ENCODE data around the gene IL11.
A peak's percentile ranks its signal among the peaks of the same experiment; 100 is the strongest.
"Not testable (repeated sequence)": the region's sequence is repeated elsewhere in the genome, so short reads cannot be mapped to it uniquely, and the experiment has no call there.

The IL11 gene

GRCh38 chr19:55370305-55370988 is at the start of gene IL11:
IL11 (minus strand) TSS chr19:55370463; CDS start chr19:55370310, 153 bp downstream.
- Histone ChIP-seq H3K4me3 (ENCODE audit: low read length in 2 of 2) (peak within 1 kb of the TSS in 1 of 2 donors; percentile 20), H3K36me3 (ENCODE audit: control insufficient read depth in 2 of 2, insufficient read depth in 2 of 2, low read length in 2 of 2) (no peaks in the 10 kb centered on the region), H3K27ac (ENCODE audit: low read depth in 2 of 2, low read length in 2 of 2) (no peak within 1 kb of the TSS), H3K27me3 (ENCODE audit: control insufficient read depth in 2 of 2, insufficient read depth in 2 of 2, low read length in 2 of 2) (peaks cover 30 to 37% of the 10 kb centered on the region in 2 donors), H3K4me1 (ENCODE audit: control insufficient read depth in 2 of 2, insufficient read depth in 2 of 2, low read length in 2 of 2) (no peaks in the 10 kb centered on the region), H3K9me3 (ENCODE audit: control insufficient read depth in 2 of 2, low read length in 2 of 2) (no peaks in the 10 kb centered on the region), H3K9ac (ENCODE audit: low read depth in 1 of 2, low read length in 2 of 2) (peak within 1 kb of the TSS in 1 of 2 donors; percentile 17)

GRCh38 chr19:55419624-55420236 is 49.5 kb upstream of the IL11 start:
- Histone ChIP-seq H3K9me3 (ENCODE audit: control insufficient read depth in 2 of 2, low read length in 2 of 2) (no peaks in the 10 kb centered on the region), H3K27ac (ENCODE audit: low read depth in 2 of 2, low read length in 2 of 2) (no peak overlapping the region), H3K4me1 (ENCODE audit: control insufficient read depth in 2 of 2, insufficient read depth in 2 of 2, low read length in 2 of 2) (no peaks in the 10 kb centered on the region), H3K36me3 (ENCODE audit: control insufficient read depth in 2 of 2, insufficient read depth in 2 of 2, low read length in 2 of 2) (no peaks in the 10 kb centered on the region), H3K27me3 (ENCODE audit: control insufficient read depth in 2 of 2, insufficient read depth in 2 of 2, low read length in 2 of 2) (no peaks in the 10 kb centered on the region), H3K9ac (ENCODE audit: low read depth in 1 of 2, low read length in 2 of 2) (no peak overlapping the region), H3K4me3 (ENCODE audit: low read length in 2 of 2) (no peak overlapping the region)

- no peaks in the 10 kb centered on the region for H3K27me3 ChIP-seq (ENCODE audit: control insufficient read depth in 2 of 2, insufficient read depth in 2 of 2, low read length in 2 of 2)
- no peaks in the 10 kb centered on the region for H3K36me3 ChIP-seq (ENCODE audit: control insufficient read depth in 2 of 2, insufficient read depth in 2 of 2, low read length in 2 of 2)
- H3K4me3 ChIP-seq (ENCODE audit: low read length in 2 of 2): no peak overlapping the region
- H3K9ac ChIP-seq (ENCODE audit: low read depth in 1 of 2, low read length in 2 of 2): no peak overlapping the region
- no peak overlapping the region for H3K27ac ChIP-seq (ENCODE audit: low read depth in 2 of 2, low read length in 2 of 2)
- H3K9me3 ChIP-seq (ENCODE audit: control insufficient read depth in 2 of 2, low read length in 2 of 2): no peaks in the 10 kb centered on the region
- H3K4me1 ChIP-seq (ENCODE audit: control insufficient read depth in 2 of 2, insufficient read depth in 2 of 2, low read length in 2 of 2): no peaks in the 10 kb centered on the region
Measured at GRCh38 chr19:55419103-55419502, 48.8 kb upstream of the IL11 start.

- Histone ChIP-seq H3K9ac (ENCODE audit: low read depth in 1 of 2, low read length in 2 of 2) (no peak overlapping the region), H3K27me3 (ENCODE audit: control insufficient read depth in 2 of 2, insufficient read depth in 2 of 2, low read length in 2 of 2) (no peaks in the 10 kb centered on the region), H3K4me3 (ENCODE audit: low read length in 2 of 2) (no peak overlapping the region), H3K27ac (ENCODE audit: low read depth in 2 of 2, low read length in 2 of 2) (no peak overlapping the region), H3K9me3 (ENCODE audit: control insufficient read depth in 2 of 2, low read length in 2 of 2) (no peaks in the 10 kb centered on the region), H3K4me1 (ENCODE audit: control insufficient read depth in 2 of 2, insufficient read depth in 2 of 2, low read length in 2 of 2) (no peaks in the 10 kb centered on the region), H3K36me3 (ENCODE audit: control insufficient read depth in 2 of 2, insufficient read depth in 2 of 2, low read length in 2 of 2) (no peaks in the 10 kb centered on the region)
Measured at GRCh38 chr19:55418185-55418584, 47.9 kb upstream of the IL11 start.

- Histone ChIP-seq H3K9me3 (ENCODE audit: control insufficient read depth in 2 of 2, low read length in 2 of 2) (no peaks in the 10 kb centered on the region), H3K9ac (ENCODE audit: low read depth in 1 of 2, low read length in 2 of 2) (no peak overlapping the region), H3K4me1 (ENCODE audit: control insufficient read depth in 2 of 2, insufficient read depth in 2 of 2, low read length in 2 of 2) (peaks cover 13 to 14% of the 10 kb centered on the region in 2 donors), H3K36me3 (ENCODE audit: control insufficient read depth in 2 of 2, insufficient read depth in 2 of 2, low read length in 2 of 2) (peaks cover 0 to 3% of the 10 kb centered on the region in 2 donors), H3K27me3 (ENCODE audit: control insufficient read depth in 2 of 2, insufficient read depth in 2 of 2, low read length in 2 of 2) (no peaks in the 10 kb centered on the region), H3K4me3 (ENCODE audit: low read length in 2 of 2) (no peak overlapping the region), H3K27ac (ENCODE audit: low read depth in 2 of 2, low read length in 2 of 2) (no peak overlapping the region)
Measured at GRCh38 chr19:55410168-55410567, 39.9 kb upstream of the IL11 start.

- not testable (repeated sequence) for H3K36me3 ChIP-seq (ENCODE audit: control insufficient read depth in 2 of 2, insufficient read depth in 2 of 2, low read length in 2 of 2); H3K27ac ChIP-seq (ENCODE audit: low read depth in 2 of 2, low read length in 2 of 2)
Measured at GRCh38 chr19:55409179-55409578, 38.9 kb upstream of the IL11 start.

GRCh38 chr19:55408533-55408872 is 38.2 kb upstream of the IL11 start:
- Histone ChIP-seq H3K4me3 (ENCODE audit: low read length in 2 of 2) (peak overlapping the region; percentile 60 to 86), H3K9me3 (ENCODE audit: control insufficient read depth in 2 of 2, low read length in 2 of 2) (no peaks in the 10 kb centered on the region), H3K9ac (ENCODE audit: low read depth in 1 of 2, low read length in 2 of 2) (peak overlapping the region; percentile 20 to 70), H3K27ac (ENCODE audit: low read depth in 2 of 2, low read length in 2 of 2) (peak overlapping the region; percentile 98), H3K27me3 (ENCODE audit: control insufficient read depth in 2 of 2, insufficient read depth in 2 of 2, low read length in 2 of 2) (no peaks in the 10 kb centered on the region), H3K4me1 (ENCODE audit: control insufficient read depth in 2 of 2, insufficient read depth in 2 of 2, low read length in 2 of 2) (peaks cover 13 to 14% of the 10 kb centered on the region in 2 donors), H3K36me3 (ENCODE audit: control insufficient read depth in 2 of 2, insufficient read depth in 2 of 2, low read length in 2 of 2) (peaks cover 0 to 9% of the 10 kb centered on the region in 2 donors)

More at GRCh38 chr19:55409179-55409578, 38.9 kb upstream of the IL11 start:
- not testable (repeated sequence) for H3K4me3 ChIP-seq (ENCODE audit: low read length in 2 of 2); H3K9me3 ChIP-seq (ENCODE audit: control insufficient read depth in 2 of 2, low read length in 2 of 2); H3K9ac ChIP-seq (ENCODE audit: low read depth in 1 of 2, low read length in 2 of 2); H3K27me3 ChIP-seq (ENCODE audit: control insufficient read depth in 2 of 2, insufficient read depth in 2 of 2, low read length in 2 of 2)
- H3K4me1 ChIP-seq (ENCODE audit: control insufficient read depth in 2 of 2, insufficient read depth in 2 of 2, low read length in 2 of 2): peaks cover 13 to 14% of the 10 kb centered on the region in 2 donors

- peak overlapping the region; percentile 98 for H3K27ac ChIP-seq (ENCODE audit: low read depth in 2 of 2, low read length in 2 of 2)
- H3K36me3 ChIP-seq (ENCODE audit: control insufficient read depth in 2 of 2, insufficient read depth in 2 of 2, low read length in 2 of 2): peaks cover 0 to 13% of the 10 kb centered on the region in 2 donors
- H3K4me1 ChIP-seq (ENCODE audit: control insufficient read depth in 2 of 2, insufficient read depth in 2 of 2, low read length in 2 of 2): peaks cover 13 to 14% of the 10 kb centered on the region in 2 donors
- H3K9ac ChIP-seq (ENCODE audit: low read depth in 1 of 2, low read length in 2 of 2): peak overlapping the region; percentile 75 to 81
- no peaks in the 10 kb centered on the region for H3K27me3 ChIP-seq (ENCODE audit: control insufficient read depth in 2 of 2, insufficient read depth in 2 of 2, low read length in 2 of 2)
- no peaks in the 10 kb centered on the region for H3K9me3 ChIP-seq (ENCODE audit: control insufficient read depth in 2 of 2, low read length in 2 of 2)
- peak overlapping the region; percentile 60 to 86 for H3K4me3 ChIP-seq (ENCODE audit: low read length in 2 of 2)
Measured at GRCh38 chr19:55407800-55408532, 37.7 kb upstream of the IL11 start.

- Histone ChIP-seq H3K9ac (ENCODE audit: low read depth in 1 of 2, low read length in 2 of 2) (peak within 1 kb of the TSS; percentile 75 to 81), H3K4me1 (ENCODE audit: control insufficient read depth in 2 of 2, insufficient read depth in 2 of 2, low read length in 2 of 2) (peaks cover 13 to 14% of the 10 kb centered on the region in 2 donors)
- H3K27me3 ChIP-seq (ENCODE audit: control insufficient read depth in 2 of 2, insufficient read depth in 2 of 2, low read length in 2 of 2): not testable (repeated sequence)
Measured at GRCh38 chr19:55407550-55407799, 37.2 kb upstream of the IL11 start, which contains the start of gene UBE2S. UBE2S (minus strand) TSS chr19:55407788; CDS start chr19:55407589, 199 bp downstream.

More at GRCh38 chr19:55407550-55407799, 37.2 kb upstream of the IL11 start, which contains the start of gene UBE2S:
- not testable (repeated sequence) for H3K9me3 ChIP-seq (ENCODE audit: control insufficient read depth in 2 of 2, low read length in 2 of 2)
- H3K36me3 ChIP-seq (ENCODE audit: control insufficient read depth in 2 of 2, insufficient read depth in 2 of 2, low read length in 2 of 2): peaks cover 2 to 18% of the 10 kb centered on the region in 2 donors
- H3K4me3 ChIP-seq (ENCODE audit: low read length in 2 of 2): peak within 1 kb of the TSS; percentile 60 to 86
- H3K27ac ChIP-seq (ENCODE audit: low read depth in 2 of 2, low read length in 2 of 2): peak within 1 kb of the TSS; percentile 98
